GM18505 (cell line): ENCODE measurements around the gene DBR1.
A peak's percentile ranks its signal among the peaks of the same experiment; 100 is the strongest.

Source experiments
- ATAC-seq: cut with Tn5 transposase; IDR thresholded peaks from one replicate; pipeline ENCODE4 v1.9.1; 2021; ENCODE audit not compliant: unreplicated experiment
- POLR2A ChIP-seq: IDR thresholded peaks from 4 replicates; pipeline ENCODE4 v1.6.1; 2011; ENCODE audit warnings: borderline replicate concordance; ENCODE audit not compliant: insufficient read depth, insufficient read length; ENCODE audit errors: extremely low read depth

The DBR1 gene

GRCh38 chr3:138124706-138125355 is 49.9 kb downstream of the DBR1 start:
- no peak for TF ChIP-seq POLR2A
- ATAC-seq = no peak

- no peak for TF ChIP-seq POLR2A
- no peak for ATAC-seq
Measured at GRCh38 chr3:138124188-138124587, 50.5 kb downstream of the DBR1 start.

GRCh38 chr3:138119423-138119766 is 55.3 kb downstream of the DBR1 start:
- ATAC-seq = no peak
- no peak for TF ChIP-seq POLR2A

GRCh38 chr3:138118612-138119422 is 55.9 kb downstream of the DBR1 start:
- peak; percentile 68 for ATAC-seq
- no peak for TF ChIP-seq POLR2A

GRCh38 chr3:138114988-138115971 is 59.4 kb downstream of the DBR1 start, which contains the start of gene DZIP1L:
Gene DZIP1L (minus strand): TSS chr3:138115608. CDS start chr3:138103971, 11,637 bp downstream.
- no peak for TF ChIP-seq POLR2A
- peak; percentile 72 for ATAC-seq

GRCh38 chr3:138114431-138114918 is 60.2 kb downstream of the DBR1 start:
- no peak for ATAC-seq
- no peak for TF ChIP-seq POLR2A

GRCh38 chr3:138113326-138113725 is 61.4 kb downstream of the DBR1 start:
- no peak for TF ChIP-seq POLR2A
- no peak for ATAC-seq

- no peak for TF ChIP-seq POLR2A
- no peak for ATAC-seq
Measured at GRCh38 chr3:138112362-138112761, 62.4 kb downstream of the DBR1 start.
